ENCODE data around the gene PTGS2. TPM values are rescaled to one million over a fixed set of nuclear protein-coding genes. Genes with fewer than 3 reads are reported as not detected.

PTGS2 gene
- total RNA-seq, 2 donors from 2014 or later, result 1.9 to 4.8 TPM

DNA sequence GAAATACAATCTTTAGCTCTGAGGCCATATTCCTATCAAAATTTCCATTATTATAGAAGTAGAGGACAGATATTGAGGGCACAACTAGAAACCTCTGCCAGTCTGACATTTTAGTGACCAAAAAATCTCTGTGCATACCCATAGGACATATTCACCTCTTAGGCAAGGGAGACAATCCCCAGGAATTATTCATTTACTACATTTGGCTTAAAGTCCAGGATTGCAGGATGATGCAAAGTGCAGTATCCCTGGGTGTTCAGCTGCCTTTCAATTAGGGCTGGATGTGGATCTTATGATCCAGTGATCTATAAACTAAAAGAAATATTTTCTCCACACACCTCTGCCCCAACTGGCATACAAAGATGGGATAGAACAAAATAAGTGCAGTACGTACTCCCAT, 50.9 kb downstream of the PTGS2 start:
- intact Hi-C loops (cut with DNase I, micrococcal nuclease), result no loop called here
- ATAC-seq (no peak), DNase-seq (no peak)

DNA sequence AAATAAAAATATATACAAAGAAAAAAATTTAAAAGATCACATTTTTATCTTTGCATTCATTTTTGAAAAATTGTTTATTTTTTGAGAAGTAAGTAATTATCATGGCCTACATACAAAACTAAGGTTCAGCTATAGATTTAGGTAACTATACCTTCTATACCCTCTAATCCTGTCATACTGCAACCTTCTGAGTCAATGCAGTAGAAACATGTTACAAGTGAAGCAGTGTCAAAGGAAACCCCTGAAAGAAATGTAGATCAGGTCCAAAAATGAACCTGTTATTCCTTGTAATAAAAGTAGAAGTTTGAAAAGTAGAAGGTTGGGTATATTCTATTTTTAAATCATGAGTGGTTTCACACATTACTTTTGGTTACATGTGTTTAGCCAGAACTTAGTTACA, 51.3 kb downstream of the PTGS2 start:
- ATAC-seq (no peak), DNase-seq (no peak)
- intact Hi-C loops (cut with DNase I, micrococcal nuclease), result no loop called here

- ATAC-seq, result no peak
- DNase-seq, result no peak
- intact Hi-C loops (cut with DNase I, micrococcal nuclease), result no loop called here
Observed at GRCh38 chr1:186627019-186627418, 53.2 kb downstream of the PTGS2 start.

GRCh38 chr1:186626356-186626932, 53.8 kb downstream of the PTGS2 start:
- DNase-seq (no peak), ATAC-seq (no peak)
- intact Hi-C loops (cut with DNase I, micrococcal nuclease), result no loop called here

DNA sequence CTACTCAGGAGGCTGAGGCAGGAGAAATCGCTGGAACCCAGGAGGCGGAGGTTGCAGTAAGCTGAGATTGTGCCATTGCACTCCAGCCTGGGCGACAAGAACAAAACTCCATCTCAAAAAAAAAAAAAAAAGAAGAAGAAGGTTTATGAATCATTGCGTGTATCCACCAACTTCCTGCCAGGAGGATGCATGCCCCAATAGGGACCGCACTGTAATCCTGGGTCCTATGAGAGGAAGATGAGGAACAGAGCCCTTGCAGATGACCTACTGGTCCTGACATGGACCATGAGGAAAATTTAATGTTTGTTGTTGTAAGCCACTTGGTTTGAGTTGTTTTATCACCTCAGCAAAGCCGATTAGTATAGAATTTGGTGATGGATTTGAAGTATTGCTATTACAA, 56.7 kb downstream of the PTGS2 start:
- DNase-seq, result no peak
- intact Hi-C loops (cut with DNase I, micrococcal nuclease), result no loop called here
- ATAC-seq, result no peak

Other genes with a start within 250 kb of the PTGS2 start
- gene PDC, start 219.3 kb downstream of the PTGS2 start, total RNA-seq, result not detected
- gene PLA2G4A, start 148.5 kb upstream of the PTGS2 start, total RNA-seq, result 1 to 10 TPM; 3.6 to 5.8 TPM

Data from left colon (tissue), 2 donors.